Tibial artery (tissue), 4 donors: Measurements from ENCODE around the gene MYRIP.

Experiments
- DNase-seq, 2 donors: peaks; one replicate each; pipeline ENCODE4 v3.0.0-alpha.2; 2019
- H3K27ac ChIP-seq, 2 donors: fragments of 200-600 bp; sonication (generic) in 1 of 2; 1 replicate in 1 of 2; 2 replicates in 1 of 2; pipeline ENCODE4 v1.5.1; 2018 to 2019; ENCODE audit warnings: mild to moderate bottlenecking in 1 of 2
- H3K27me3 ChIP-seq, 2 donors: fragments of 200-600 bp; sonication (generic) in 1 of 2; one replicate each; pipeline versions ENCODE4 v1.5.1 to v1.6.0; 2016 to 2019
- H3K36me3 ChIP-seq, 3 donors: fragments of 200-600 bp; sonication (generic) in 2 of 3; one replicate each; pipeline ENCODE4 v1.5.1; 2016 to 2019; ENCODE audit warnings: mild to moderate bottlenecking in 2 of 3
- H3K4me1 ChIP-seq, 4 donors: fragments of 200-600 bp; sonication (generic) in 2 of 4; 1 replicate in 3 of 4; 2 replicates in 1 of 4; pipeline ENCODE4 v1.5.1; 2016 to 2019
- H3K4me3 ChIP-seq, 2 donors: fragments of 200-600 bp; sonication (generic) in 1 of 2; 1 replicate in 1 of 2; 2 replicates in 1 of 2; pipeline ENCODE4 v1.5.1; 2018 to 2019; ENCODE audit warnings: mild to moderate bottlenecking in 2 of 2
- H3K9me3 ChIP-seq, 3 donors: fragments of 200-600 bp; sonication (generic) in 1 of 3; one replicate each; pipeline ENCODE4 v1.5.1; 2016 to 2019
- CTCF ChIP-seq, 2 experiments: fragments of 200-600 bp in 1 of 2; fragments of 450-650 bp in 1 of 2; IDR thresholded peaks; one replicate each; pipeline ENCODE4 v1.5.1; 2017 to 2019; ENCODE audit warnings: antibody characterized with exemption in 2 of 2, mild to moderate bottlenecking in 1 of 2, moderate library complexity in 1 of 2
- intact Hi-C: fragments of 100-400 bp; cut with DNase I; formaldehyde crosslinking; loops from one replicate; pipeline ENCODE4 v1.15.0; 2023; ENCODE audit warnings: low total_unique reads

The MYRIP gene

DNA sequence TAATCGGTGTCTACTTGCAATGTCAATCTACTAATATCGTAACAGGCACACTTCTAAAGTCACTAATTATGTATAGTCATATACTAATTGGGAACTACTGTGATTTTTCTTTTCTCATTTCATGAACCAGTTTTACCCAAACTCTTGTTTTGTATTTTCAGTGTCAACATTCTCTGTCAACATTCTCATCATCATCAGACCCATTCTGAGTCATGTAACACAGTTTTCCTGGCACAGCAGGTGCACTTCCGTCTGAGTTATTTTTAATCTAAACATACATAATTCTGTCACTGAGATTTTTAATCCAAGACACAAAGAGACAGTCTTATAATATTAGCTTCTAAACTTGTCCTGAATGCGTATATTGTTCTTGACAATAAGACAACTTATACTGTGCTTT lies 295.0 kb downstream of the MYRIP start:
- intact Hi-C loops, result no loop called here
- Histone ChIP-seq H3K4me3 (no peak overlapping the region), H3K27me3 (no peaks in the 10 kb centered on the region), H3K27ac (no peak overlapping the region), H3K36me3 (no peaks in the 10 kb centered on the region), H3K9me3 (peaks cover 0 to 6% (median 0%) of the 10 kb centered on the region in 3 donors), H3K4me1 (peaks cover 0 to 13% (median under 1%) of the 10 kb centered on the region in 4 donors)
- DNase-seq, result no peak
- TF ChIP-seq CTCF (IDR thresholded peaks at IDR 0.05), result no peak

DNA sequence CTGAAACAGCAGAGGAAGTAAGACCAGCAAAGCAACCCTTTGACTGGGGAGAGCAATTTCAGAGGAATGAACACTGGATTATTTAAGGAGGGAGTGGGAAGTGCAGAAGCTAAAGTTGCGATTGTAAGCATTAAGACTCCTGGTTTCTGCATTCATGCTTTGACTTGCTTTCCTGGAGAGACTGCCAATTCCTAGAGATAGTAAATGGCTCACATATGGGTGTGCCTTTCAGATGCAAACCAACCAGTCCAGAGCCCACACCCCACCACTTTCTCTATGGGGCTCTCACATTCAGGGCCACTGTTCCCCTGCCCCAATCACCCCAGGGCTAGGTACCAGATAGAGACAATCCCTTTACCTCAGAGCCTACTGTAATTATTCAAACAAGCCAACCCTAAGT lies 299.2 kb downstream of the MYRIP start:
- intact Hi-C loops, result no loop called here
- DNase-seq, result no peak
- no peak for TF ChIP-seq CTCF (IDR thresholded peaks at IDR 0.05)

DNA sequence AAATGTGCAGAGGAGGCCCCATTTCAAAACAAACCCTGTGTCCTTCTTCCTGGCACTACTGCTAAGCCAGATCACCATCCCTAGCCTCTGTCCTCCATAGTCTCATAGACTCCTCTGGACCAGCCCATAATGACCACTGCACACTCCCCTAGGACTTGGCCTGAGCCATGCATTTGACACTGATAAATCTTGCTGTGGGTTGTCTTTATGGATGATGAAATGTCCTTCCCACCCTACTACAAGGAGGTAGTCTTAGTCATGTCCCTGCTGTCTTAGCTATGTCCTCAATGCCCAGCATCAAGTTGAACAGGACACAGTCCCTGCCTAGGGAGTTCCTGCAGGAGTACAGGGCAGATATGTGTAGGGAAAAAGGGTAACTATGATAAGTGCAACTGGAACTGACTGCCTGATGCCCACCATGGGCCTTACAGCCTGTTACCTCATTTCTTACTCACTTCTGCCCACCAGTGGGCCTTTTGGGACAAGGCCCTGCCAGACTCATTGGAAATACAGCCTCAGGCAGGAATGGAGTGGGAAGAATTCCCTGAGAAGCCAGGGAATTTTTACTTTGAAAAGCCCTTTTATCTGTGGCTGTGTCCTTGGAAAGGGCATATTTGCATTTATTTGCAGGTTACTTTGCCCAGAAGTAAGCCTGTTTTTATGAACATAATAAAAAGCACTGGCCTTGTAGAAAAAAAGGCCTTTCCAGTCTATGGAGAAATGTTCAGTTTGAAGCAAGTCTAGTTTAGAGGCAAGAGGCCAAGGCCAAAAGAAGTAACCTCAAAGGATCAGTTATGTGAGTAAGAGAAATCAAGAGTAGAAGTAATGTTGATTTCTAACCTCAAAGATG lies 300.5 kb downstream of the MYRIP start:
- peak in 1 of 2 experiments; percentile 10 for TF ChIP-seq CTCF (IDR thresholded peaks at IDR 0.05)
- DNase-seq, result no peak

More for the DNA sequence above, 299.2 kb downstream of the MYRIP start:
- Histone ChIP-seq H3K9me3 (no peaks in the 10 kb centered on the region), H3K36me3 (no peaks in the 10 kb centered on the region), H3K4me1 (peaks cover 0 to 18% (median 4%) of the 10 kb centered on the region in 4 donors), H3K27me3 (no peaks in the 10 kb centered on the region), H3K27ac (no peak overlapping the region), H3K4me3 (no peak overlapping the region)

GRCh38 chr3:40116478-40117177 lies 307.2 kb downstream of the MYRIP start:
- no peak for DNase-seq
- peak overlapping the region; percentile 33 to 66 for H3K27ac ChIP-seq
- H3K27me3 ChIP-seq, result no peaks in the 10 kb centered on the region
- no peak for TF ChIP-seq CTCF (IDR thresholded peaks at IDR 0.05)
- H3K9me3 ChIP-seq, result no peaks in the 10 kb centered on the region
- H3K4me1 ChIP-seq, result peaks cover 0 to 32% (median 12%) of the 10 kb centered on the region in 4 donors
- H3K36me3 ChIP-seq, result no peaks in the 10 kb centered on the region
- intact Hi-C loops, result no loop called here
- H3K4me3 ChIP-seq, result no peak overlapping the region

More for the DNA sequence above, 300.5 kb downstream of the MYRIP start:
- H3K27ac ChIP-seq, result no peak overlapping the region
- intact Hi-C loops, result no loop called here
- H3K4me1 ChIP-seq, result peaks cover 0 to 13% (median 4%) of the 10 kb centered on the region in 4 donors
- H3K36me3 ChIP-seq, result no peaks in the 10 kb centered on the region
- no peaks in the 10 kb centered on the region for H3K27me3 ChIP-seq
- no peak overlapping the region for H3K4me3 ChIP-seq
- H3K9me3 ChIP-seq, result no peaks in the 10 kb centered on the region

GRCh38 chr3:40118091-40118490 lies 308.7 kb downstream of the MYRIP start:
- DNase-seq, result no peak
- Histone ChIP-seq H3K4me1 (peaks cover 0 to 32% (median 12%) of the 10 kb centered on the region in 4 donors), H3K36me3 (no peaks in the 10 kb centered on the region), H3K27me3 (no peaks in the 10 kb centered on the region), H3K9me3 (no peaks in the 10 kb centered on the region), H3K27ac (no peak overlapping the region), H3K4me3 (no peak overlapping the region)
- intact Hi-C loops, result no loop called here
- TF ChIP-seq CTCF (IDR thresholded peaks at IDR 0.05), result no peak
